ENCODE measurements around the gene TRIM56. TPM values are rescaled to one million over a fixed set of nuclear protein-coding genes. Genes with fewer than 3 reads are reported as not detected.

Gene TRIM56
- total and polyA plus RNA-seq, 2 of the 13 experiments (the other 11 are each of a cell fraction or from before 2014, with no cell fraction given) = 3.2 to 7.1 TPM

- TF ChIP-seq NFYB (CRISPR knock-in tag; IDR thresholded peaks at IDR 0.05) (no peak), ZBTB20 (CRISPR knock-in tag; IDR thresholded peaks at IDR 0.05; ENCODE audit: borderline replicate concordance, low read depth) (no peak), ZNF414 (CRISPR knock-in tag; IDR thresholded peaks at IDR 0.05) (no peak), ZBTB37 (CRISPR knock-in tag; IDR thresholded peaks at IDR 0.05) (peak; percentile 61; the same call in 1 of the 2 replicates), ZNF33B (CRISPR knock-in tag; IDR thresholded peaks at IDR 0.05) (no peak), ZBED4 (CRISPR knock-in tag; IDR thresholded peaks at IDR 0.05; ENCODE audit: borderline replicate concordance) (no peak), ZNF569 (CRISPR knock-in tag; IDR thresholded peaks at IDR 0.05; ENCODE audit: borderline replicate concordance) (no peak), ZNF281 (CRISPR knock-in tag; IDR thresholded peaks at IDR 0.05; ENCODE audit: borderline replicate concordance) (no peak), ZHX2 (IDR thresholded peaks at IDR 0.05; ENCODE audit: low read depth) (no peak), ZHX2 (CRISPR knock-in tag; IDR thresholded peaks at IDR 0.05; ENCODE audit: borderline replicate concordance) (no peak), DRAP1 (CRISPR knock-in tag; IDR thresholded peaks at IDR 0.05) (no peak; the same call in 1 of the 2 replicates)
Observed at GRCh38 chr7:101108330-101108857, 23.1 kb downstream of the TRIM56 start (continued).
